ENCODE data around the gene VWA5B1.

DNA sequence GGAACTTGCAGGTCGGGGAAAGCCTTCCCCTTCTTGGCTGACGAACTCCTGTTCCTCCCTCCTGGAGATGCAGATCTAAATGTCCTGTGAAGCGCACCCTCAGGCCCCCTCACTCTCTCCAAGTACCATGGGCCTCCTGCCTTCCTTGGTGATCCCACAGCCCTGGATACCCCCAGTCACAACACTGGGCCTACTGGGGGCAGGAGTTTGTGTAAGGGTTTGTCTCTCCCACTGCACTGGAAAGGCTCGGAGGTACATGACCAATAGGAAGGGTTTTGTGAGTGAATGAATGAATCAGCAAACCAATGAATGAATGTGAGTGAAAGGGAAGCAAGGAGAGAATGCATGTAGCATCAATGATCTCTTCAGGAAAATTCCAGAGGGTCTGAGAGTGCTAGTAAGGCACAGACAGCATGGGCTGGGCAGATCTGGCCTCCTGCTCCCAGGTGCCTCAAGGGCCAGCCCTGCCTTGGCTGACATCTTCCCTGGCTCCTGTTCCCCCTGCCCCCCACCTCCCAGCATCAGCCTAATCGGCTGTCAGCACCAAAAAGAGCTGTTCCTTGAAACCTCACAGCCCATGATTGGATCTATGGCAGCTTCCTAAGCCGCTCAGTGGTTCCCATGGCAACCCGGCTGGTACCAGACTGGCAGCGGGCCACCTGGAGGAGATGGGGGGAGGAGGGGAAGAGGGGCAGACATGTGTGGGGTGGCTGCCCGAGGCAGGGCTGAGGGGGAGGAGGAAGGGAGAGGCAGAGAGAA is 95.8 kb downstream of the VWA5B1 start:
- TF ChIP-seq, protein P1, sequence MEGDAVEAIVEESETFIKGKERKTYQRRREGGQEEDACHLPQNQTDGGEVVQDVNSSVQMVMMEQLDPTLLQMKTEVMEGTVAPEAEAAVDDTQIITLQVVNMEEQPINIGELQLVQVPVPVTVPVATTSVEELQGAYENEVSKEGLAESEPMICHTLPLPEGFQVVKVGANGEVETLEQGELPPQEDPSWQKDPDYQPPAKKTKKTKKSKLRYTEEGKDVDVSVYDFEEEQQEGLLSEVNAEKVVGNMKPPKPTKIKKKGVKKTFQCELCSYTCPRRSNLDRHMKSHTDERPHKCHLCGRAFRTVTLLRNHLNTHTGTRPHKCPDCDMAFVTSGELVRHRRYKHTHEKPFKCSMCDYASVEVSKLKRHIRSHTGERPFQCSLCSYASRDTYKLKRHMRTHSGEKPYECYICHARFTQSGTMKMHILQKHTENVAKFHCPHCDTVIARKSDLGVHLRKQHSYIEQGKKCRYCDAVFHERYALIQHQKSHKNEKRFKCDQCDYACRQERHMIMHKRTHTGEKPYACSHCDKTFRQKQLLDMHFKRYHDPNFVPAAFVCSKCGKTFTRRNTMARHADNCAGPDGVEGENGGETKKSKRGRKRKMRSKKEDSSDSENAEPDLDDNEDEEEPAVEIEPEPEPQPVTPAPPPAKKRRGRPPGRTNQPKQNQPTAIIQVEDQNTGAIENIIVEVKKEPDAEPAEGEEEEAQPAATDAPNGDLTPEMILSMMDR (IDR thresholded peaks at IDR 0.05), result no peak
- TF ChIP-seq POLR2A (IDR thresholded peaks at IDR 0.05), result no peak
- no peak for TF ChIP-seq POLR2AphosphoS5 (IDR thresholded peaks at IDR 0.05)

Measured in prostate gland (tissue), 2 donors.